ENCODE data around the gene ICOS.

- TF ChIP-seq CTCF (IDR thresholded peaks at IDR 0.05) (no peak), POLR2A (IDR thresholded peaks at IDR 0.05) (no peak)
Observed at GRCh38 chr2:203889542-203889941, 47.0 kb upstream of the ICOS start.
